ENCODE results near the gene ARRDC1.

ARRDC1 gene

GRCh38 chr9:137642118-137642601 lies 36.7 kb downstream of the ARRDC1 start:
- DNase-seq = no peak

GRCh38 chr9:137642892-137643291 lies 37.4 kb downstream of the ARRDC1 start:
- no peak for DNase-seq

- no peak for DNase-seq
Measured at GRCh38 chr9:137643921-137644320, 38.4 kb downstream of the ARRDC1 start.

- DNase-seq = no peak
Measured at GRCh38 chr9:137645211-137645610, 39.7 kb downstream of the ARRDC1 start.

- DNase-seq = no peak
Measured at GRCh38 chr9:137646341-137646740, 40.9 kb downstream of the ARRDC1 start.

GRCh38 chr9:137647096-137647714 lies 41.7 kb downstream of the ARRDC1 start:
- no peak for DNase-seq

GRCh38 chr9:137648396-137648795 lies 42.9 kb downstream of the ARRDC1 start:
- DNase-seq = no peak

- no peak for DNase-seq
Measured at GRCh38 chr9:137649553-137649952, 44.1 kb downstream of the ARRDC1 start.

- no peak for DNase-seq
Measured at GRCh38 chr9:137650259-137650658, 44.8 kb downstream of the ARRDC1 start.

GRCh38 chr9:137650779-137651178 lies 45.3 kb downstream of the ARRDC1 start:
- DNase-seq = no peak

GRCh38 chr9:137656416-137656815 lies 50.9 kb downstream of the ARRDC1 start:
- no peak for DNase-seq

GRCh38 chr9:137657606-137658005 lies 52.1 kb downstream of the ARRDC1 start:
- no peak for DNase-seq

- DNase-seq = no peak
Measured at GRCh38 chr9:137658781-137659180, 53.3 kb downstream of the ARRDC1 start.

- no peak for DNase-seq
Measured at GRCh38 chr9:137660144-137660543, 54.7 kb downstream of the ARRDC1 start.

- no peak for DNase-seq
Measured at GRCh38 chr9:137663584-137663983, 58.1 kb downstream of the ARRDC1 start.

- DNase-seq = no peak
Measured at GRCh38 chr9:137664676-137665075, 59.2 kb downstream of the ARRDC1 start.

All from CD4-positive, alpha-beta T cell treated with Interferon gamma for 1 hour (primary cell).